Measurements from ENCODE around the gene EIF3I.

GRCh38 chr1:32255072-32256071 is 33.2 kb downstream of the EIF3I start:
- TF ChIP-seq SP1 (IDR thresholded peaks at IDR 0.05; ENCODE audit: low read depth, low read length), result no peak
- TF ChIP-seq EGR1 (IDR thresholded peaks at IDR 0.05; ENCODE audit: borderline replicate concordance, low read depth, low read length), result no peak
- TF ChIP-seq POLR2A (IDR thresholded peaks at IDR 0.05; ENCODE audit: control extremely low read depth in 1 of 2, low read depth in 2 of 2, low read length in 2 of 2), result no peak
